GM18499 (cell line): ENCODE data around the gene GRB7.
A peak's percentile ranks its signal among the peaks of the same experiment; 100 is the strongest.
"Not testable (repeated sequence)": the region's sequence is repeated elsewhere in the genome, so short reads cannot be mapped to it uniquely, and the experiment has no call there.

ENCODE experiments used
- ATAC-seq: cut with Tn5 transposase; IDR thresholded peaks from one replicate; pipeline ENCODE4 v1.9.1; 2021; ENCODE audit warnings: moderate number of reproducible peaks; ENCODE audit not compliant: insufficient read depth, unreplicated experiment

GRB7 gene

DNA sequence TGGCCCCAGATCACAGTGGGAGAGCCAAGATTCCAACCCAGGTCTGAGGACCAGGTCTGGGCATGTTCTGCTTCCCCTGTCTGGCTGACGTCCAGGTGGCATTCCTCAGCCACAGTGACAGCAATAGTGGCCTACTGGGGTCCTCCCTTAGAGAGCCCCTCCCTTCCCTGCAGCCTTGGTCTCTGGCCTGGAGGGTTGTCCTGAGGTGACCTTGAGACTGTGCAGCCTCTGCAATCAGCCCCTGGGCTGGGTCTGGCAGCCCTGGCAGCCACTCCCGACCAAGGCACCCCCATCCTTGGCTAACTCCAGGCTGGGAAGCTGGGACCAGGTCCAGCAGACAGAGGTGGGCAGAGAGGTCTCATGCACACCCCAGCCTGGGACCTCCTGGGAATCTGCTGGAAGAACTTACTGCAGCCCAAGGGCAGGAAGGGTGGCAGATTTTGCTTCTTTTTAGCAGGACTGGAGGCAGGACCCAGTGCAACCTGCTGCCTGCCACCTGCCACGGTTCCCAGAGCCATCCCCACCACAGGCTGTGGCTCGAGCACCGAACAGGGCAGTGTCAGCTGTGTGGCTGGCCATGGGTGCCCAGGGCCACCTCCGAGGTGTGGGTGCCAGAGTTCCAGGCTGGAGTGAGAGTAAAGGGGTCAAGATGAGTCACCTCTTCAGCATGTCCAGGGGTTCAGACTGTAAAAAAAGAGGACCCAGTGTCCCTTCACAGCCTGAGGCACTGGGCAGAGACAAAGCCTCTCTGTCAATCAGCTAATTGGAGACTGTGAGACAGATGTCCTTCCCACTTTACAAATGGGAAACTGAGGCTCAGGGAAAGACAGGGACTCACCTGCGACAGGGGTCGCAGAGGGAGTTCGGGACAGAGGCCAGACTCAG, 12.6 kb downstream of the GRB7 start:
- ATAC-seq = no peak

DNA sequence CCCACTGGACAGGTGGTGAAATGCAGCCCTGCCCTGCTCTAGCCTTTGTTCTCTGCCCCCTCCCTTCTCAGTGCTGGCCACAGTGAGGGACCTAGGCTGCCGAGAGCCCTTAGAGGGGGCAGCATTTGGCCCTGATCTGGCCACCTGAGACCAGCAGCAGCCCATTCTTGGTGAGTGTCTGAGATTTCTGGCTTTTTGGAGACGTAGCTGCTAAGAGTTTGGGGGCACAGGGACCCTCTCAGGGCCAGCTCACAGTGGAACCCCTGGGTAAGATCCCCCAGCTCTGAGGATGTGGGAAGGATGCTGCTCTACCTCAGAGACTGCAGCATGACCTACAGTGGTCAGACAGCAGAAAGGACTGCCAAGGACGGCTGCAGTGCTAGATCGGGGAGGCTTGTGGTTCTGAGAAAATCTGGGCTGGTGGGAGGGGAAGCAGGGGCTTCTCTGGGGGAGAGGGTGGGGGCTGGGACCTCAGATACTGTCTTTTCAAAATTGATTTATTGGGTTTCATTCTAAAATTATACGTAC, 13.3 kb downstream of the GRB7 start:
- ATAC-seq = no peak

DNA sequence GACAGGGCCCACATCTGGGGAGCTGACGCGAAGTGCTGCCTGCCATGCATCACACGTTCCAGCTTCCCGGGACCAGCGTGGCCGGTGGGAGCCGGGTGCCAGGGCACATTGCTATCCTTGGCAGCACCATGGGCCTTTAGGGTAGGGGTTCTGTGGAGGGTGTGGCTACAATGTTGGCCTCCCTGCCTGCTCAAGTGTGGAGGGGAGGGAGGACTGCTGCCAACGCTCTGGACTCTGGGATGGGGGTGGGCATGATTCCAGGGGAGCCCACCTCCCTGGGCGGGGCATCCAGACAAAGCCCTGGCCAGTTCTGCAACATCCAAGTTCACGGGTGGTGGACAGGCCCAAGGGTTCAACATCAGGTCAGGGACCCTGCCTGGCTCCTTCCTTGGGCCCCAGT, 13.9 kb downstream of the GRB7 start:
- ATAC-seq = no peak

DNA sequence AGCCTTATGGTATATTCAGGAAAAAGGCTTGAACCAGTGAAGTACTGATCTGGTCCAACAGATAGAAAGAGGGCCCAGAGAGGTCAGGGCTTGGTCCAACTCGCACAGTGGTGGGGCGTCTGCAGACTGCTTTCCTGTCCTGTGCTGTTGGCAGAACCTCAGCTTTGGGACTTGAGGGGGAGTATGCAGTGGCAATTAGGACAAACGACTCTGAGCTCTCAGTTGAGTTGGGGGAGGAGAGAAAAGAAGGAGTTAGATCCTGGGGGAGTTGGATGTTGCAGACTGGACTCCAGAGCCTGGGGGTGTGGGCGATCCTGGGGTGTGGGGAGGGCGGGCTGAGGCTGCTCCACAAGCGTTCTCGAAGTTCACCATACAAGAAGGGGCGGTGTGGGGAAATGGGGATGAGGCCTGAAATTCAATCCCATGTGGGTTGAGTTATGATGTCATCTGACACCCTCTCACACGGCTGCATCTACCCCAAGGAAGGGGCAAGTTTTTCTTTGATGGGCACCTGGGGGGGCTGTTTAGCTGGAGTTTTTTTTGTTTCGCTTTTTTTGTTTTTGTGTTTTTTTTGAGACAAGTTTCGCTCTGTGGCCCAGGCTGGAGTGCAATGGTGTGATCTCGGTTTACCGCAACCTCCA, 14.6 kb downstream of the GRB7 start:
- no peak for ATAC-seq

DNA sequence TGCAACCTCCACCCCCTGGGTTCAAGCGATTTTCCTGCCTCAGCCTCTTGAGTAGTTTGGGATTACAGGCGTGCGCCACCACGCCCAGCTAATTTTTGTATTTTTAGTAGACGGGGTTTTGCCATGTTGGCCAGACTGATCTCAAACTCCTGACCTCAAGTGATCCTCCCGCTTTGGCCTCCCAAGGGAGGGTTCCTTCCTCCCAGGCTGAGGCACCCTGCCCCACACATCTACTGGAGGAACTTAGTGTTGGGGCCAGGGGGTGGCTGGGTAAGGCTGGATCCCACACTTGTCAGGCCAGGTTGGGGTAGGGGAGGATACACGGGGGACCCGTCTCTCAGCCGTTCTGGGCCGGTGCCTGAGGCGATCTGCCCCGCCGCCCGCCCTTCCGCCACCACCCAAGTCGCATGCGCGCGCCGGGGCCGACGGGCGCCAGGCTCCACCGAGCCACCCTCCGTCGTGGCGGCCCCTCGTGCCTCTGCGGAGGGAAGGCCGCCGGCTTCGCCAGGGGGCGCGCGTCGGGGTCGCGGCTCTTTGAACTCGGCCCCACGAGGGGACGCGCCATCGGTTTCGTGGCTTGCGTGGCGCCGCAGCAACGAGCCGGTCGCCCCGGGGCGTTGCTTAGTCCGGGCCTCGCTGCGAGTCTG, 15.9 kb downstream of the GRB7 start:
- peak; percentile 4 for ATAC-seq

DNA sequence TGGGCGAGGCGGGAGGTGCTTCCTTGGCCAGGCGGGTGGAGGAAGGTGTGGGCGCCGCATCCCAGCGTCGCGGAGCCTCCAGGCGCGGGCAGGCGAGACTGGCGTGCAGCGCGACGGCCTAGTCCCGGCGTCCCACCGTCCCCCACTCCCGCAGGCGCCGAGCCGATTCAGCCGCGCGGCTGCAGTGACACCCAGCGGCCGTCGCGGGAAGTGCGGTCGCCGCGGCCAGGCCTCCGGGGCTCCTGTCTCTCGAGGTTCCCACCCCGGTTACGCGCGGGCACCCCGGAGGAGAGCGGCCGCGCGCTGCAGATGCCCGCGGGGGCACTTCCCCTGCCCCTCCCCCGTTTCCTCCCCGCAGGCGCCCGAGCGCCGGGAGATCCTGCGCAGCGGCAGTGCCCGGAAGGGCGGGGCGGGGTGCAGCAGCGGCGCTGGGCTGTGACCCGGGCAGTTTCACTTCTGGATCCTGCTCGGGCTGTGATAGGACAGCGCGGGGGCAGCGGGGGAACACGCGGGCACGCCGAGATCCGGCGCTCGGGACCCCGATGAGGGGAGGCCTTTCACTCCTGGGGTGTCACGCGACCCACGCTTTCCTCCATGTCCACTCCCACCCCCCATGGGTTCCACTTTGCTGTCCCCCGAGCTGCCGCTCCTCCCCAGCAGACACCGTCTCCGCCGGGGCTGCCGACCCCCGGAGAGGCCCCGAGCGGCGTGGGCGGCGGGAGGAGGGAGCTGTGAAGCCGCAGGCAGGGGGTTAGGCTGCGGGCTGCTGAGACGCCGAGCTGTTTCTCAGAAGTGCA, 16.6 kb downstream of the GRB7 start:
- peak; percentile 30 for ATAC-seq

DNA sequence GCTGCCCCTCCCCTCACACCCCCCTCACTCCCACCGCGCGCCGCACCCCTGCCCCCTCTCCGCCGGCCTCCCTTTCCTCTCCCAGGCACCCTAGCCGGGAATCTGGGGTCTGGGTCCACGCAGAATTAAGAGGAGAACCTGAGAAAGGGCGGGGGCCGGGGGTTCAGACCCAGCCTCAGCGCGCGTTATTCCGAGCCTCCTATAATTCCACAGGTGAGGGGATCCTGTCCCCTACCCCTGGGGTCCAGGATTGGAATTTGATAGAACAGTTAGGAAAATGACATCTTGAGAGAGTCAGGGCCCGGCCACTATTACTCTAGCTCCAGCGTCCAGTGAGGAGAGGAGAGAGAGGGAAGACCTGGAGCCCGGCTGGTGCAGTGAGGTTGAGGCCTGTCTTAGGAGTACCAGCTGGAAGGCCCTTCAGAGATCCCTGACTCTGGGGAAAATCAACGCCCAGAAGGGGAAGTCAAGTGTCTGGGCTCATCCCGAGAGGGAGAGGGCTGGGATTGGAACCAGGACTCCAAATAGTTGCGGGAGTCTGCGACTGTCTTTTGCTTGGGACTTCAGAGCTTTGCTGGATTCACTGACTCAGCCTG, 17.3 kb downstream of the GRB7 start:
- no peak for ATAC-seq

DNA sequence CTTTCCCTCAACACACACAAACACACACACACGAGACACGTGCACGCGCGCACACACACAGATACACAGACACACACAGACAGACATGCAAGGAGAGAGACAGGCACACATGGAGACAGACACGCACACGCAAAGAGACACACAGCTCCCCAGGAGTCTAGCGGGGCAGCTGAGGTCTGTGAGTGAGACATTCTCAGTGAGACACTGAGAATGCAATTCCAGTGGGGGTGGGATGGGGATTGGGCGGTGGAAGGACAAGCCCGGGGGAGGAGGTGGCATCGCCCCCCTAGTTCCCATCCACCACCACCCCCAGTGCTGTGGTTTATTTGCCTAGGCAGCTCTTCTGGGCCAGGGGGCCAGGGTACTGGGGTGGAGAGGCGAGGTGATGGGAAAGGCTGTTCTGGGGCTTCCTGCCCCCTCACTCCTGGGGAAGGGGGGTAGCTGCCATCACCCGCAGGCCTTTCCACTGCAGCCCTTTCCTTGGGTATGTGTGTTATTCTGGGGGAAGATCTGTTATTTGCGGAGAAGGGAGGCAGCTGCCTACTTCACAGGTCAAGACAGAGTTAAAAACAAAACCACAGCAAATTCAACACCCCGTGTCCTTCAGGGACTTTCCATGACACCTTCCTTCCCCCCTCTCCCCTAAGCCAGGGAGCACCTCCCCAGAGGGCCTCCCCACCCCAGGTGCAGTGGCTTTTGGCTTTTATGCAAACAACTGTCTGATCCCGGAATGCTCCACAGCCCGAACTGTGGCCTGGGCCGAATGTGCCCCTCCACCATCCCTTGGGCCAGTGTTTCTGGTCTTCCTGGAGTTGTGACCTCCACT, 18.0 kb downstream of the GRB7 start:
- no peak for ATAC-seq

DNA sequence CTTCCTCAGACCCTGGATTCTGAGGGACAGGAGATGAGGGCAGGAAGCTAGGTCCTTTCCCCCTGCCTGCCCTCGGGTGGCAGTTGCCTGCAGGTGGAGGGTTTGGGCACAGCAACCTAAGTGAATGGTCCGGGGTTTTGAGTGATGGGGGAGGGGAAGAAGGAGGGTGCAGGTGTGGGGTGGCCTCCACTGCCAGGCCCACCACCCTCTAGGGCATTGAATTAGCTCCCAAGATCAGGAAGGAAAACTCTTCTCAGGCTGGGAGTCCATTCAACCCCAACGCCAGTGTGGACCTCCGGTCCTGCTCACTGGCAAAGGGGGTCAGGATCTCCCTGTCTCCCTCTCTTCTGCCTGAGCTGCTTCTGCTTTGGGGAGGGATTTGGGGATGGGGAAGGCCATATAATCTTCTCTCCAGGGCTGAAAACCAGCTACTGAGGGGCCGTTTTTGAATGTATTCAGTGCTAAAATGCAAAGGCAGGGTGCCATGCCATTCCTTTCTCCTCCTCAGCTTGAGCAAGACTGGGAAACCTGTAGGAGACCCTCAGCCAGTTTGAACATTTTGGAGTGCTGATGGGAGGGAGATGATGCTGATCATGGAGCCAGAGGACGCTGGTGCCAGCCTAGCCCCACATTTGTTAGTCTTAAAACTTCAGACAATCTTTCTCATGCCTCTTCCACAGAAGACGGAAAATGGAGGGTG, 18.8 kb downstream of the GRB7 start:
- ATAC-seq = no peak

DNA sequence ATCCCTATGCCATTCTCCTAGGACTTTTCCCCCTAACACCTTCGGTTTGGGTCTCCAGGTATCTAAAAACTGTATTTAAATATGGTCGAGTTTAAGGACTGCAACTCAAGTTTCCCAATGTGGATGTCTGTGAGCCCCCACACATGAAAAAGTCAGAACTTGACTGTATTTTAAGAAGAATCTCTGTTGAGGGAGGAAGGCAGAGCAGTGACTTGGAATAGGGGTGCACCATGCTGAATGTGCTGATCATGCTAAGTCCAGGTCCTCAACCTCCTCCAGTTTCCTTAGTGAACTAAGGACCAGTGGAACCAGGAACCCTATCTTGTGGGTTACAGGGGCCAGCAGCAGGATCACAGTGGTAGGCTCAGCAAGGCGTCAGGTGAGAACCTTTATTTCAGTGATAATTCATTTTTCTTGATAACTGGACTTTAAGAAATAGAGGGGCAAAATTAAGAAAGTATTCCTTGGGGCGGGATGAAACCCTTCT, 19.5 kb downstream of the GRB7 start:
- ATAC-seq = no peak

DNA sequence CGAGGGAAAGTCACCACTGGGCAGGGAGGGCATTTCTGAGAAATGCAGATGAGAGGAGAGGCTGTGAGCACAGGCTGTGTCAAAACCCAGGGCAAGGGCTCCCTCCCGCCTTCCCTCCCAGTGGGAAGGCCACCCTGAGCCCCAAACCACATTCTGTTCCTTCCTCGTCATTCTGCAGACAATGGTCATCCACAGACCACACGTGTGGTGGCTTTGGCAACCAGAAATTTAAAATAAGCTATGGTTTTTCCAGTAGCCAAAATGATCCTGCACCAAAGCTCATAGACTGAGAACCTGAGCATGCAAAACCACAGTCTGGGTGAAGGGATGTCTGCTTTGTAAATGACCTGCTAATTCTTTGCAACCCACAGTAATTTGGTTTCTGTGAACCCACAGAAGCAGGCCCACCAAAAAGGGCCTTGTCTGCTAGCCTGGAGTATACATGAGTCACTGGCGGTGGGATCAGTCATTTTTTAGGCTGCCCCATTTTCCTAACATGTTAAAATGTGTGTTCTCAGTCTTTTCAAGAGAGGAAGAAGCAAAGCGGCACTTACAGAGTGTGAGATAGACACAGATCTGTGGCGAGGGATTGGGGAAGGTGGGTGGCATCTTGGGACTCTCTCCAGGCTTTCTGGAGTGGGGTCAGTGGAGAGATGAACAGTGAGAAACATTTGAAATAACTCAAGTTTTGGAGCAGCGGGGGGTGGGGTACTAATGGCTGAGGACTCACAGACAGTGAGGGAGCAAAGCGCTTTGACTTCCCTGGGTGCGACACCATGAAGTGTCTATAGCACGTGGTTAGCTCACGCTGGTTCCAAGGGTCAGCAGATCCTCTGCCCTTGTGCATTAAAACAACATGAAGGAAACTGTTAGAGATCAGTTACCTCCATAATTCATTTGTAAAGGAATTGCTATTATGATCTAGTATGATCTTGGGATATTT, 20.5 kb downstream of the GRB7 start:
- ATAC-seq = no peak

DNA sequence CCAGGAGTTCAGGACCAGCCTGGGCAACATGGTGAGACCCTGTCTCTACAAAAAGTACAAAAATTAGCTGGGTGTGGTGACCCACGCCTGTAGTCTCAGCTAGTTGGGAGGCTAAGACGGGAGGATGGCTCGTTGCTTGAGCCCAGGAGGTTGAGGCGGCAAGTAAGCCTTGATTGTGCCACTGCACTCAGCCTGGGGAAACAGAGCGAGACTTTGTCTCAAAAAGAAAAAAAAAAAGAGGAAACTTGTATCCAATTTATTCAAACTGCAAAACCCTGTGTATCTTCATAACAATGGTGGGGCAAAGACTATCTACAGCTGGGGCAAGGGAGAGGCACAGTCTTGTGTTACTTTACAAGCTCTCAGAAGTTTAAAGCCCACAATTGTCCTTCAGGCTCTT, 21.5 kb downstream of the GRB7 start:
- ATAC-seq = no peak

DNA sequence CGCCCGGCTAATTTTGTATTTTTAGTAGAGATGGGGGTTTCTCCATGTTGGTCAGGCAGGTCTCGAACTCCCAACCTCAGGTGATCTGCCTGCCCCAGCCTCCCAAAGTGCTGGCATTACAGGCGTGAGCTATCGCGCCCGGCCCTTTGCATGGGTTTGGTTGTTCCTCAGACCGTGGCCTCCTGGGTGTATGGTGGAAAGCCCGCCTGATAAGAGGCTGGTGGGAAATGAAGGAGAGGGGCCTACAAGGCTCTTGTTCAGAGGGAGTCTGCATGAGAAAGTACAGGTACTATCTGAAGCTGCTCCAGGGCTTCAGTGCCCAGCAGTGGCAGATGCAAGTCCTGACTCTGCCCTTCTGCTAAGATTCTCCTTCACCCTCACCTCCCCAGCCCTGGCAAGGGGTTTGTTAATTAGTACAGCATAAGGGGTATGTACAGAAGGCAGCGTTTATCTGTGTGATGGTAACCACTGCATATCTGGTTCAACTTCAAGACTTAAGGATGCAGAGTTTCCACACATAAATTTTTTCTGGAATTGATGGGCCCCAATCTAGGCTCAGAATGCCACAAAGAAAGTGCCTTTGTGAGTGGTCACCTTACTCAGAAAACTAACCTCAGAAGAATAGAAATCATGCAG, 24.2 kb downstream of the GRB7 start:
- no peak for ATAC-seq

DNA sequence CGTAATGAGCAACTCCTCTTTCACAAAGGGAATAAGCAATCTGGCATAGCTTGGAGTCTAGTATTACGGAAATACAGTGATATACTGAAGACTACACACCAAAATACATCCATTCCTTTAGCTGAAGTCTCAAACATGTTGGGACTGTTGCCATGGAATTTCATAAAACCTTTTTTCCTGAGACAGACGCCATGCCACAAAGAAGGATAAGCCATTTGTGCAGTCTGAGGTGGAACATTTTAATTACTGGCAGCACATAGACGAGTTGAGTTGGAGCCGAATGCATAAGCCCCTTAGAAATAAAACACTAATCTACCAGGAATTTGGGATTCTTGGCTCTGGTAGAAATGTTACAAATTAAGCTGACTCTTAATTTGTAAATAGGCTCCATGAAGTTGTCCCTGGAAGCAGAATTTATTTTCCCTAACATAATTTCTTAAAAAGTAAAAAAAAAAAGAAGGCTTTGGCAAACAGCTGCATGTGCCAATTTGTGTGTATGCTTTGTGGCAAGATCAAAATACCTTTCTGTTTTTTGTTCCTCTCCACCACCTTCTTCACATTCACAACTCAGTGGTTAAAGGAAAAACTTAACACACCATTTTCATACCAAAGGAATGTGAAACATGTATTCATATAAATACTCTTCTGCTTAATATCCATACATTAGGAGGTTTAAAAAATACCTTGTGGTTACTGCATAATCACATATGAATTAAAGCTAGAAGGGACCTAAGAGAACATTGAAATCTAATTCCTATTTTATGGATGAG, 25.5 kb downstream of the GRB7 start:
- no peak for ATAC-seq

DNA sequence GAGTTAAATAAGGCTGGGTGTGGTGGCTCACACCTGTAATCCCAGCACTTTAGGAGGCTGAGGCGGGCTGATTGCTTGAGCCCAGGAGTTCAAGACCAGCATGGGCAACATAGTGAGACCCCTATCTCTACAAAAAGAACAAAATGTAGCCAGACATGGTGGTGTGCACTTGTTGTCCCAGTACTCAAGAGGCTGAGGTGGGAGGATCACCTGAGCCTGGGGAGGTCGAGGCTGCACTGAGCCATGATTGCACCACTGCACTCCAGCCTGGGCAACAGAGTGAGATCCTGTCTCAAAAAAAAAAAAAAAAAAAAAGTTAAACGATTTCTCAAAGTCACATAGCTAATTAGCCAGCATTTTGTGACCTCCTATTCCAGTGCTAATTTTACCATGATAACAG, 26.4 kb downstream of the GRB7 start:
- ATAC-seq = not testable (repeated sequence)

DNA sequence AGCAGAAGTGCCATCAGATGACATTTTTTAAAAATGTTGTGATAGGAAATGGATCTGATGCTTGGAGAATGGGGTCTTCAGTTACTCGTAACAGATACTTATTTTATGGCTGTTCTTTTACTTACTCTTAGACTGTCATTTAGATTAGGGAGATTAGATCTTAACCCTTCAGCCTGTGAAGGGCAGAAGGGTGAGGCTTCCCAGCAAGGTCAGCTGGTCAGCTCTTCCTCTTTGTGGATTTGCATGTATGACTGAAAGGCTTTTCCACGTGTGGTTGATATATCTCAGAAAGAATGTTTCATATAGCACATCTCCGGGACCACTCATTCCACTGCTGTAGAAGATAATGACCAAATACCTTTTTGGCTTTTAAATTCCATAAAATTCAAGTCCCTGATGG, 27.4 kb downstream of the GRB7 start:
- ATAC-seq = no peak
